Measurements from ENCODE around the gene APBA3. TPM values are rescaled to one million over a fixed set of nuclear protein-coding genes. Genes with fewer than 3 reads are reported as not detected.

Gene APBA3
- polyA plus RNA-seq, 1 donor (not counting 4 experiments of a cell fraction or from before 2014, with no cell fraction given): 6.7 TPM

DNA sequence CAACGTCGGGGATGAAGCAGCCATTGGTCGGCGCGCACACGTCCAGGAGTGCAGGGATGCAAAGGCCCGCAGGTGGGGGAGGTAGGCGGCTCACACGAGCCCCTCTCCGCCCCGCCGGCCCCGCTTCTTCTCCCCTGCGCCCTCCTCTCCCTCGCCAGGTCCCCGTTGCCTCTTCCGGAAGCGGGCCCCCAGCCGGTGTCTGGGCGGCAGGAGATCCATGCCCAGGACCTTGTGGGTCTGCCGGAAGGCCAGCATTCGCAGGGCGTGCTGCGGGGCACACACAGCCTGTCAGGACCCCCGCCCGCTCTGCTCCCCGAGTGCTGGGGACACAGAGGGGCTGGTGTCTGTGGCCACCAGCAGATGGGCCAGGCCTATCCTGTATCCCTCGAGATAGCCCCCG lies 44.4 kb upstream of the APBA3 start:
- dilution Hi-C loops (cut with MboI; ENCODE audit: extremely low pct_ligation_motif_present, low sequenced_read_pairs): no loop called here
- Histone ChIP-seq H3K9me1 (ENCODE audit: control insufficient read depth, extremely low read depth, insufficient read depth, low read length) (no peaks in the 10 kb centered on the region), H3K4me3 (ENCODE audit: control insufficient read depth in 2 of 3, extremely low read depth in 1 of 3, insufficient read depth in 2 of 3, low read depth in 1 of 3, low read length in 3 of 3) (no peak overlapping the region), H3K27ac (ENCODE audit: control insufficient read depth, insufficient read depth, low read length) (no peak overlapping the region), H3K27me3 (ENCODE audit: control insufficient read depth, extremely low read depth, insufficient read depth, low read length) (peaks cover 23% of the 10 kb centered on the region), H3K9me3 (ENCODE audit: control insufficient read depth, low read depth, low read length) (peaks cover 4% of the 10 kb centered on the region), H3K9ac (ENCODE audit: control insufficient read depth, extremely low read depth, insufficient read depth, low read length) (no peak overlapping the region), H4K20me1 (ENCODE audit: control insufficient read depth, extremely low read depth, insufficient read depth, low read length) (no peaks in the 10 kb centered on the region), H3K4me2 (ENCODE audit: control insufficient read depth, extremely low read depth, insufficient read depth, low read depth, low read length) (no peak overlapping the region), H3K4me1 (ENCODE audit: control insufficient read depth, extremely low read depth, insufficient read depth, low read length) (peaks cover 2% of the 10 kb centered on the region), H2AFZ (ENCODE audit: control insufficient read depth, low read length) (no peak overlapping the region), H3K36me3 (ENCODE audit: control insufficient read depth in 2 of 2, extremely low read depth in 1 of 2, insufficient read depth in 2 of 2, low read length in 2 of 2) (no peaks in the 10 kb centered on the region), H3K79me2 (ENCODE audit: control insufficient read depth, insufficient read depth, low read length) (no peaks in the 10 kb centered on the region)
- no peak for FAIRE-seq
- TF ChIP-seq, protein P1, sequence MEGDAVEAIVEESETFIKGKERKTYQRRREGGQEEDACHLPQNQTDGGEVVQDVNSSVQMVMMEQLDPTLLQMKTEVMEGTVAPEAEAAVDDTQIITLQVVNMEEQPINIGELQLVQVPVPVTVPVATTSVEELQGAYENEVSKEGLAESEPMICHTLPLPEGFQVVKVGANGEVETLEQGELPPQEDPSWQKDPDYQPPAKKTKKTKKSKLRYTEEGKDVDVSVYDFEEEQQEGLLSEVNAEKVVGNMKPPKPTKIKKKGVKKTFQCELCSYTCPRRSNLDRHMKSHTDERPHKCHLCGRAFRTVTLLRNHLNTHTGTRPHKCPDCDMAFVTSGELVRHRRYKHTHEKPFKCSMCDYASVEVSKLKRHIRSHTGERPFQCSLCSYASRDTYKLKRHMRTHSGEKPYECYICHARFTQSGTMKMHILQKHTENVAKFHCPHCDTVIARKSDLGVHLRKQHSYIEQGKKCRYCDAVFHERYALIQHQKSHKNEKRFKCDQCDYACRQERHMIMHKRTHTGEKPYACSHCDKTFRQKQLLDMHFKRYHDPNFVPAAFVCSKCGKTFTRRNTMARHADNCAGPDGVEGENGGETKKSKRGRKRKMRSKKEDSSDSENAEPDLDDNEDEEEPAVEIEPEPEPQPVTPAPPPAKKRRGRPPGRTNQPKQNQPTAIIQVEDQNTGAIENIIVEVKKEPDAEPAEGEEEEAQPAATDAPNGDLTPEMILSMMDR (optimal IDR thresholded peaks at IDR 0.05 in 1 of 3, IDR thresholded peaks at IDR 0.05 in 1 of 3, conservative IDR thresholded peaks at IDR 0.05 in 1 of 3; ENCODE audit: extremely low read depth in 1 of 3, insufficient read depth in 2 of 3, low read length in 3 of 3): no peak
- TF ChIP-seq EZH2 (IDR thresholded peaks at IDR 0.05; ENCODE audit: low read length): no peak
- no peak for DNase-seq (ENCODE audit: low read depth, low spot score)

DNA sequence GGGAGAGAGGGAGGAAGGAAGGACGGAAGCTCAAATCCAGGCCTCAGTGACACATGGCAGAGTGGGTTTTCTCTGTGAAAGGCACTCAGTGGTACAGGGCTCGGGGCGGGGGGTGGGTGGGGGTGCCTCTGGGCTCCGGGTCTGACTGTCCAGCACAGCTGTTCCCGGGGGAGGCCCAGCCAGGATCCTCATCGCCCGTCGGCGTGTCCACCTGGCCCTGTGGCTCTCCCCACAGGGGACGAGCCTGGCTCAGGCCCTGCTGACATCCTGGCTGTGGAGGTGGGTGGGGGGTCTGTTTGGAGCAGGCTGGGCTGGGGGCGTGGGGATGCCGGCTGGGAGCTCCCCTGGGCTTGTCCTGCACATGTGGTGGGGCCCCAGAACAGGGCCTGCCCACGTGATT lies 42.9 kb upstream of the APBA3 start:
- H3K27ac ChIP-seq (ENCODE audit: control insufficient read depth, insufficient read depth, low read length): no peak overlapping the region
- peaks cover 4% of the 10 kb centered on the region for H3K9me3 ChIP-seq (ENCODE audit: control insufficient read depth, low read depth, low read length)
- TF ChIP-seq EZH2 (IDR thresholded peaks at IDR 0.05; ENCODE audit: low read length): no peak
- TF ChIP-seq, protein P1 (optimal IDR thresholded peaks at IDR 0.05 in 1 of 3, IDR thresholded peaks at IDR 0.05 in 1 of 3, conservative IDR thresholded peaks at IDR 0.05 in 1 of 3; ENCODE audit: extremely low read depth in 1 of 3, insufficient read depth in 2 of 3, low read length in 3 of 3): no peak
- no peak overlapping the region for H2AFZ ChIP-seq (ENCODE audit: control insufficient read depth, low read length)
- no peak overlapping the region for H3K4me3 ChIP-seq (ENCODE audit: control insufficient read depth in 2 of 3, extremely low read depth in 1 of 3, insufficient read depth in 2 of 3, low read depth in 1 of 3, low read length in 3 of 3)
- no peaks in the 10 kb centered on the region for H3K9me1 ChIP-seq (ENCODE audit: control insufficient read depth, extremely low read depth, insufficient read depth, low read length)
- no peaks in the 10 kb centered on the region for H4K20me1 ChIP-seq (ENCODE audit: control insufficient read depth, extremely low read depth, insufficient read depth, low read length)
- peaks cover 31% of the 10 kb centered on the region for H3K27me3 ChIP-seq (ENCODE audit: control insufficient read depth, extremely low read depth, insufficient read depth, low read length)
- H3K9ac ChIP-seq (ENCODE audit: control insufficient read depth, extremely low read depth, insufficient read depth, low read length): no peak overlapping the region
- H3K4me1 ChIP-seq (ENCODE audit: control insufficient read depth, extremely low read depth, insufficient read depth, low read length): peaks cover 2% of the 10 kb centered on the region
- dilution Hi-C loops (cut with MboI; ENCODE audit: extremely low pct_ligation_motif_present, low sequenced_read_pairs): no loop called here
- H3K4me2 ChIP-seq (ENCODE audit: control insufficient read depth, extremely low read depth, insufficient read depth, low read depth, low read length): no peak overlapping the region
- FAIRE-seq: no peak
- no peaks in the 10 kb centered on the region for H3K36me3 ChIP-seq (ENCODE audit: control insufficient read depth in 2 of 2, extremely low read depth in 1 of 2, insufficient read depth in 2 of 2, low read length in 2 of 2)
- DNase-seq (ENCODE audit: low read depth, low spot score): no peak
- no peaks in the 10 kb centered on the region for H3K79me2 ChIP-seq (ENCODE audit: control insufficient read depth, insufficient read depth, low read length)
